Keratinocyte (primary cell): ENCODE results near the gene CYFIP1. TPM values are rescaled to one million over a fixed set of nuclear protein-coding genes. Genes with fewer than 3 reads are reported as not detected.

ENCODE experiments used
- DNase-seq: peaks from one replicate; pipeline ENCODE4 v3.0.0-alpha.2; 2011; ENCODE audit warnings: low read depth, missing footprints, low spot score
- FAIRE-seq: peaks from 2 replicates; lab custom pipeline; 2011; peaks lifted over from hg19 to GRCh38; lab: Jason Lieb, UNC
- H2AFZ ChIP-seq: 2 replicates; pipeline ENCODE4 v1.6.0; 2012; ENCODE audit warnings: low read length, control low read depth, inconsistent platforms; ENCODE audit not compliant: control insufficient read depth
- H3K27ac ChIP-seq: 2 replicates; pipeline ENCODE4 v1.5.1; 2011; ENCODE audit warnings: low read length; ENCODE audit not compliant: control insufficient read depth, insufficient read depth
- H3K27me3 ChIP-seq: 3 replicates; pipeline ENCODE4 v1.6.0; 2011; ENCODE audit warnings: low read length; ENCODE audit not compliant: control insufficient read depth, insufficient read depth; ENCODE audit errors: extremely low read depth
- H3K36me3 ChIP-seq, 2 experiments: 2 replicates in 1 of 2; 3 replicates in 1 of 2; pipeline ENCODE4 v1.5.1; 2011; ENCODE audit warnings: low read length in 2 of 2, mild to moderate bottlenecking in 1 of 2; ENCODE audit not compliant: control insufficient read depth in 2 of 2, insufficient read depth in 2 of 2; ENCODE audit errors: extremely low read depth in 1 of 2
- H3K4me1 ChIP-seq: 3 replicates; pipeline ENCODE4 v1.5.1; 2011; ENCODE audit warnings: low read length; ENCODE audit not compliant: control insufficient read depth, insufficient read depth; ENCODE audit errors: extremely low read depth
- H3K4me2 ChIP-seq: 3 replicates; pipeline ENCODE4 v1.6.0; 2011; ENCODE audit warnings: low read depth, low read length; ENCODE audit not compliant: control insufficient read depth, insufficient read depth; ENCODE audit errors: extremely low read depth
- H3K4me3 ChIP-seq, 3 experiments: fragments of 200-600 bp in 1 of 3; sonication (generic) in 1 of 3; 2 replicates in 2 of 3; 3 replicates in 1 of 3; pipeline ENCODE4 v1.5.1; 2011 to 2016; ENCODE audit warnings: low read length in 3 of 3, mild to moderate bottlenecking in 3 of 3, control low read depth in 2 of 3, inconsistent platforms in 1 of 3, low read depth in 1 of 3, mixed read lengths in 1 of 3, mixed run types in 1 of 3, moderate library complexity in 1 of 3; ENCODE audit not compliant: control insufficient read depth in 2 of 3, insufficient read depth in 2 of 3; ENCODE audit errors: extremely low read depth in 1 of 3
- H3K79me2 ChIP-seq: 2 replicates; pipeline ENCODE4 v1.6.0; 2012; ENCODE audit warnings: low read length; ENCODE audit not compliant: control insufficient read depth, insufficient read depth
- H3K9ac ChIP-seq: 3 replicates; pipeline ENCODE4 v1.6.0; 2011; ENCODE audit warnings: low read length; ENCODE audit not compliant: control insufficient read depth, insufficient read depth; ENCODE audit errors: extremely low read depth
- H3K9me1 ChIP-seq: 3 replicates; pipeline ENCODE4 v1.6.0; 2011; ENCODE audit warnings: low read length; ENCODE audit not compliant: control insufficient read depth, insufficient read depth; ENCODE audit errors: extremely low read depth
- H3K9me3 ChIP-seq: 2 replicates; pipeline ENCODE4 v1.5.1; 2012; ENCODE audit warnings: low read depth, low read length; ENCODE audit not compliant: control insufficient read depth
- H4K20me1 ChIP-seq: 3 replicates; pipeline ENCODE4 v1.6.0; 2011; ENCODE audit warnings: low read length; ENCODE audit not compliant: control insufficient read depth, insufficient read depth; ENCODE audit errors: extremely low read depth
- EZH2 ChIP-seq: IDR thresholded peaks from one replicate; pipeline ENCODE4 v1.6.1; 2012; ENCODE audit warnings: inconsistent platforms, mild to moderate bottlenecking, low read length, moderate library complexity
- dilution Hi-C: fragments of 300-500 bp; cut with MboI; formaldehyde crosslinking; loops from one replicate; pipeline ENCODE4 v1.7.0; 2020; ENCODE audit warnings: low sequenced_read_pairs; ENCODE audit not compliant: extremely low pct_ligation_motif_present
- polyA plus RNA-seq, 5 experiments: library from polyadenylated mRNA; depleted of rRNA in 3 of 5; stranded (reverse) in 3 of 5; stranded (forward) in 1 of 5; unstranded in 1 of 5; fragments of >200 nt; gene quantifications; 1 replicate in 1 of 5; 2 replicates in 3 of 5; 3 replicates in 1 of 5; pipeline versions ENCODE4 v1.2.1 to v1.2.3, GENCODE V29; 2011 to 2012; ENCODE audit warnings: missing spikeins in 2 of 5, low read depth in 1 of 5, low replicate concordance in 1 of 5
- TF ChIP-seq, protein P1 (sequence below), 3 experiments: IDR thresholded peaks in 1 of 3; conservative IDR thresholded peaks in 1 of 3; optimal IDR thresholded peaks in 1 of 3; 2 replicates in 2 of 3; 3 replicates in 1 of 3; pipeline versions ENCODE3 to v1.5.1; 2011; ENCODE audit warnings: low read length in 3 of 3, mild to moderate bottlenecking in 3 of 3, moderate library complexity in 2 of 3, control low read depth in 1 of 3, inconsistent platforms in 1 of 3; ENCODE audit not compliant: insufficient read depth in 2 of 3; ENCODE audit errors: extremely low read depth in 1 of 3

The CYFIP1 gene
- polyA plus RNA-seq, 1 donor (not counting 4 experiments of a cell fraction or from before 2014, with no cell fraction given) = 72.3 TPM

DNA sequence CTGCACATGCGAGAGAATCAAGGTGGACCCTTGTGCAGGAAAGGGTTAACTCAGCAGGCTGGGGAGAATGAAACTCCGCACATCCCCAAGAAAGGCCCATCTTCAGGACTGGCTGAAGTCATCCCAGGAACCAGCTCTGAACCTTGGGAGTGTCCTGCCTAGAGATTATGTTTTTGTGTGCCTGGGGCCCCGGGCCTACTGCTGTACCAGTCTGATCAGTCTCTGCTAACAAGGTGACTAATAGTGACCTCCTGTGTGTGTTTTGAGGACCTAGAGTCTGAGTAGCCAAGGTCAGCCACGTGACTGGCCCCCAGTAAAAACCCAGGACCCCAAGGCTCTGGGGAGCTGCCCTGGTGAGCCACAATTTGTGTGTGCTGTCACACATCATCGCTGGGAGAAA is 58.2 kb downstream of the CYFIP1 start:
- DNase-seq (no peak), FAIRE-seq (no peak)
- peaks cover 4% of the 10 kb centered on the region for H3K4me1 ChIP-seq
- H3K27me3 ChIP-seq = no peaks in the 10 kb centered on the region
- TF ChIP-seq, protein P1, sequence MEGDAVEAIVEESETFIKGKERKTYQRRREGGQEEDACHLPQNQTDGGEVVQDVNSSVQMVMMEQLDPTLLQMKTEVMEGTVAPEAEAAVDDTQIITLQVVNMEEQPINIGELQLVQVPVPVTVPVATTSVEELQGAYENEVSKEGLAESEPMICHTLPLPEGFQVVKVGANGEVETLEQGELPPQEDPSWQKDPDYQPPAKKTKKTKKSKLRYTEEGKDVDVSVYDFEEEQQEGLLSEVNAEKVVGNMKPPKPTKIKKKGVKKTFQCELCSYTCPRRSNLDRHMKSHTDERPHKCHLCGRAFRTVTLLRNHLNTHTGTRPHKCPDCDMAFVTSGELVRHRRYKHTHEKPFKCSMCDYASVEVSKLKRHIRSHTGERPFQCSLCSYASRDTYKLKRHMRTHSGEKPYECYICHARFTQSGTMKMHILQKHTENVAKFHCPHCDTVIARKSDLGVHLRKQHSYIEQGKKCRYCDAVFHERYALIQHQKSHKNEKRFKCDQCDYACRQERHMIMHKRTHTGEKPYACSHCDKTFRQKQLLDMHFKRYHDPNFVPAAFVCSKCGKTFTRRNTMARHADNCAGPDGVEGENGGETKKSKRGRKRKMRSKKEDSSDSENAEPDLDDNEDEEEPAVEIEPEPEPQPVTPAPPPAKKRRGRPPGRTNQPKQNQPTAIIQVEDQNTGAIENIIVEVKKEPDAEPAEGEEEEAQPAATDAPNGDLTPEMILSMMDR (optimal IDR thresholded peaks at IDR 0.05 in 1 of 3, IDR thresholded peaks at IDR 0.05 in 1 of 3, conservative IDR thresholded peaks at IDR 0.05 in 1 of 3; ENCODE audit: extremely low read depth in 1 of 3, insufficient read depth in 2 of 3, low read length in 3 of 3) = no peak
- no peak for TF ChIP-seq EZH2
- H3K27ac ChIP-seq = no peak overlapping the region
- H3K9me3 ChIP-seq = peaks cover 2% of the 10 kb centered on the region
- no peak overlapping the region for H3K4me3 ChIP-seq
- no peak overlapping the region for H3K4me2 ChIP-seq
- H3K36me3 ChIP-seq = peaks cover 15 to 20% of the 10 kb centered on the region in 2 experiments
- no peaks in the 10 kb centered on the region for H4K20me1 ChIP-seq
- H3K79me2 ChIP-seq = no peaks in the 10 kb centered on the region
- H3K9me1 ChIP-seq = peaks cover 4% of the 10 kb centered on the region
- H2AFZ ChIP-seq = no peak overlapping the region
- H3K9ac ChIP-seq = no peak overlapping the region
- dilution Hi-C loops = no loop called here

DNA sequence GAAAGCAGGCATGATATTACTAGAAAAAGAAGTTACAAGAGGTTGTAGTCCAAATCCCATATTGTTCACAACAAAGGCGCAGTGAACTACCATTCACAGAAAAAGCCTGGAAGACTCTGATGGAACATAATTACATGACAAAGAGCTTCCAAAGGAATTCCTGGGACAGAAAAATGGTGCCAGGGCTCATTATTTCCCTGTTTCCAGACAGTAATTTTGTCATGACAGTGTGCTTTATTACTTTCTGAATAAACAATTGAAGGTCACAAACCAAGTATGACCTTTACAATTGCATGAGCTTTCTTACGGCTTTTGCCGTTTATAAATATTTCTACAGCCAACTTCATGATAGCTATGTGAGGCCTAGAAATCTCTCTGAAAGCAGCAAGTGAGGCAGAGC is 61.0 kb downstream of the CYFIP1 start:
- dilution Hi-C loops = no loop called here
- H3K36me3 ChIP-seq = peaks cover 12 to 30% of the 10 kb centered on the region in 2 experiments
- no peak for FAIRE-seq

More for the DNA sequence above, 61.0 kb downstream of the CYFIP1 start:
- Histone ChIP-seq H2AFZ (no peak overlapping the region), H3K27me3 (no peaks in the 10 kb centered on the region), H3K9me3 (peaks cover 2% of the 10 kb centered on the region), H3K4me3 (no peak overlapping the region), H3K79me2 (no peaks in the 10 kb centered on the region), H3K4me1 (peaks cover 4% of the 10 kb centered on the region), H4K20me1 (no peaks in the 10 kb centered on the region), H3K4me2 (no peak overlapping the region), H3K9me1 (peaks cover 6% of the 10 kb centered on the region), H3K27ac (no peak overlapping the region), H3K9ac (no peak overlapping the region)
- no peak for DNase-seq
- no peak for TF ChIP-seq EZH2
- TF ChIP-seq, protein P1 (optimal IDR thresholded peaks at IDR 0.05 in 1 of 3, IDR thresholded peaks at IDR 0.05 in 1 of 3, conservative IDR thresholded peaks at IDR 0.05 in 1 of 3; ENCODE audit: extremely low read depth in 1 of 3, insufficient read depth in 2 of 3, low read length in 3 of 3) = no peak
